H9 (cell line): ENCODE results near the gene KLF13. TPM values are rescaled to one million over a fixed set of nuclear protein-coding genes. Genes with fewer than 3 reads are reported as not detected.

Experiments
- DNase-seq: peaks from one replicate; pipeline ENCODE4 v3.0.0-alpha.2; 2017
- H2AFZ ChIP-seq: one replicate; pipeline ENCODE4 v1.6.1; 2013; ENCODE audit warnings: mild to moderate bottlenecking, low read length, control low read depth, moderate library complexity
- H2AK5ac ChIP-seq: 2 replicates; pipeline ENCODE4 v1.6.1; 2013; ENCODE audit warnings: low read length, control low read depth, mixed read lengths; ENCODE audit not compliant: insufficient read length
- H2BK120ac ChIP-seq: one replicate; pipeline ENCODE4 v1.6.1; 2013; ENCODE audit warnings: low read depth, mild to moderate bottlenecking, low read length, control low read depth, inconsistent platforms; ENCODE audit not compliant: poor library complexity, severe bottlenecking
- H2BK12ac ChIP-seq: 2 replicates; pipeline ENCODE4 v1.6.1; 2013; ENCODE audit warnings: low read length, control low read depth, mixed read lengths, low read depth; ENCODE audit not compliant: insufficient read length
- H2BK15ac ChIP-seq: 2 replicates; pipeline ENCODE4 v1.6.1; 2013; ENCODE audit warnings: low read depth, low read length, control low read depth
- H2BK20ac ChIP-seq: one replicate; pipeline ENCODE4 v1.6.1; 2013; ENCODE audit warnings: low read depth, mild to moderate bottlenecking, low read length, control low read depth, inconsistent platforms; ENCODE audit not compliant: poor library complexity, severe bottlenecking
- H2BK5ac ChIP-seq: 2 replicates; pipeline ENCODE4 v1.6.1; 2013; ENCODE audit warnings: low read length, control low read depth, mixed read lengths; ENCODE audit not compliant: insufficient read length
- H3K14ac ChIP-seq: 2 replicates; pipeline ENCODE4 v1.6.1; 2013; ENCODE audit warnings: low read length, control low read depth; ENCODE audit not compliant: insufficient read depth
- H3K18ac ChIP-seq: 2 replicates; pipeline ENCODE4 v1.6.1; 2013; ENCODE audit warnings: low read depth, mild to moderate bottlenecking, mixed read lengths, low read length, control low read depth; ENCODE audit not compliant: insufficient read length
- H3K23ac ChIP-seq: 2 replicates; pipeline ENCODE4 v1.6.1; 2013; ENCODE audit warnings: low read length, control low read depth, mixed read lengths, low read depth; ENCODE audit not compliant: insufficient read length
- H3K23me2 ChIP-seq: 2 replicates; pipeline ENCODE4 v1.6.1; 2013; ENCODE audit warnings: low read depth, mild to moderate bottlenecking, mixed read lengths, low read length, control low read depth; ENCODE audit not compliant: insufficient read length, poor library complexity, severe bottlenecking
- H3K27ac ChIP-seq: 2 replicates; pipeline ENCODE4 v1.5.1; 2013; ENCODE audit warnings: low read length, control low read depth, mixed read lengths, low read depth; ENCODE audit not compliant: insufficient read length
- H3K27me3 ChIP-seq: 2 replicates; pipeline ENCODE4 v1.6.1; 2013; ENCODE audit warnings: low read length, control low read depth, inconsistent platforms; ENCODE audit not compliant: insufficient read depth
- H3K4ac ChIP-seq: 2 replicates; pipeline ENCODE4 v1.6.1; 2013; ENCODE audit warnings: low read depth, mild to moderate bottlenecking, control low read depth, inconsistent platforms, low read length, moderate library complexity
- H3K4me1 ChIP-seq: 2 replicates; pipeline ENCODE4 v1.6.1; 2013; ENCODE audit warnings: low read length, control low read depth, inconsistent platforms; ENCODE audit not compliant: insufficient read depth
- H3K4me2 ChIP-seq: 2 replicates; pipeline ENCODE4 v1.6.1; 2013; ENCODE audit warnings: low read length, control low read depth, mixed read lengths; ENCODE audit not compliant: insufficient read length, insufficient read depth
- H3K56ac ChIP-seq: 2 replicates; pipeline ENCODE4 v1.6.1; 2013; ENCODE audit warnings: low read depth, mild to moderate bottlenecking, mixed read lengths, low read length, control low read depth; ENCODE audit not compliant: insufficient read length
- H3K79me1 ChIP-seq: 2 replicates; pipeline ENCODE4 v1.6.1; 2013; ENCODE audit warnings: low read depth, mild to moderate bottlenecking, moderate library complexity, low read length, control low read depth, inconsistent platforms; ENCODE audit not compliant: insufficient read depth, poor library complexity, severe bottlenecking
- H3K79me2 ChIP-seq: 2 replicates; pipeline ENCODE4 v1.6.1; 2013; ENCODE audit warnings: low read length, control low read depth, inconsistent platforms; ENCODE audit not compliant: insufficient read depth
- H3K9ac ChIP-seq: 2 replicates; pipeline ENCODE4 v1.6.1; 2013; ENCODE audit warnings: low read length, control low read depth, mixed read lengths; ENCODE audit not compliant: insufficient read length; ENCODE audit errors: extremely low read depth
- H3K9me3 ChIP-seq: one replicate; pipeline ENCODE4 v1.6.1; 2013; ENCODE audit warnings: low read depth, low read length, inconsistent platforms; ENCODE audit not compliant: control insufficient read depth
- H3T11ph ChIP-seq: one replicate; pipeline ENCODE4 v1.6.1; 2013; ENCODE audit warnings: mild to moderate bottlenecking, low read length, control low read depth, inconsistent platforms
- H4K20me1 ChIP-seq: one replicate; pipeline ENCODE4 v1.6.1; 2013; ENCODE audit not compliant: control insufficient read depth, insufficient read length, insufficient read depth
- H4K5ac ChIP-seq: 2 replicates; pipeline ENCODE4 v1.6.1; 2013; ENCODE audit warnings: low read depth, mild to moderate bottlenecking, mixed read lengths, low read length, control low read depth; ENCODE audit not compliant: insufficient read length
- H4K8ac ChIP-seq: replicated peaks from 2 replicates; pipeline ENCODE4 v1.6.1; 2013; ENCODE audit warnings: low read length, control low read depth, mixed read lengths, low read depth; ENCODE audit not compliant: insufficient read length
- H4K91ac ChIP-seq: 2 replicates; pipeline ENCODE4 v1.6.1; 2013; ENCODE audit warnings: low read depth, mild to moderate bottlenecking, moderate library complexity, mixed read lengths, low read length, control low read depth; ENCODE audit not compliant: insufficient read length
- H3K27ac Mint-ChIP-seq, 3 experiments: 2 replicates in 2 of 3; 3 replicates in 1 of 3; pipeline ENCODE4 v1.8.0; 2020 to 2021; ENCODE audit warnings: mixed read lengths in 3 of 3, mild to moderate bottlenecking in 1 of 3, moderate library complexity in 1 of 3
- H3K27me3 Mint-ChIP-seq: 2 replicates; pipeline ENCODE4 v1.8.0; 2021; ENCODE audit warnings: low read depth, mild to moderate bottlenecking, moderate library complexity, mixed read lengths
- H3K36me3 Mint-ChIP-seq, 3 experiments: 2 replicates in 2 of 3; 3 replicates in 1 of 3; pipeline ENCODE4 v1.8.0; 2020 to 2021; ENCODE audit warnings: low read depth in 3 of 3, mixed read lengths in 3 of 3; ENCODE audit not compliant: insufficient read depth in 1 of 3
- H3K4me1 Mint-ChIP-seq, 2 experiments: 2 replicates each; pipeline ENCODE4 v1.8.0; 2020; ENCODE audit warnings: mixed read lengths in 2 of 2
- H3K4me3 Mint-ChIP-seq, 2 experiments: 2 replicates in 1 of 2; 3 replicates in 1 of 2; pipeline ENCODE4 v1.8.0; 2020 to 2021; ENCODE audit warnings: mild to moderate bottlenecking in 2 of 2, mixed read lengths in 2 of 2, moderate library complexity in 1 of 2
- H3K9me3 Mint-ChIP-seq, 2 experiments: 2 replicates in 1 of 2; 3 replicates in 1 of 2; pipeline ENCODE4 v1.8.0; 2020; ENCODE audit warnings: mild to moderate bottlenecking in 2 of 2, mixed read lengths in 2 of 2, moderate library complexity in 1 of 2
- CTCF ChIP-seq: fragments of 200-600 bp; sonication (generic); conservative IDR thresholded peaks from 3 replicates; pipeline ENCODE4 v1.8.0; 2021; ENCODE audit warnings: antibody characterized with exemption, mild to moderate bottlenecking
- WGBS: extraction: QIAGEN DNeasy Blood & Tissue Kit; methylation state at CpG from one replicate; pipeline ENCODE4 v1.1.7; 2013; ENCODE audit warnings: missing lambda C conversion rate, low lambda C conversion rate, mixed read lengths; ENCODE audit not compliant: insufficient read length; ENCODE audit errors: extremely low coverage; 5-methylcytosine and 5-hydroxymethylcytosine counted together
- total RNA-seq: library from RNA; stranded (reverse); gene quantifications from 2 replicates; pipeline ENCODE4 v1.2.1, GENCODE V29; 2021

The KLF13 gene
- total RNA-seq, 1 experiment from 2014 or later: 33.4 TPM

- Histone ChIP-seq H3K4me1 (peaks cover 26% of the 10 kb centered on the region), H2BK120ac (no peak overlapping the region), H3K23me2 (peaks cover 2% of the 10 kb centered on the region), H3K9me3 (no peaks in the 10 kb centered on the region), H2BK12ac (no peak overlapping the region), H3K79me1 (no peaks in the 10 kb centered on the region), H2AK5ac (no peak overlapping the region), H3K56ac (no peak overlapping the region), H3K14ac (no peak overlapping the region; the same call in 1 of the 2 replicates), H4K20me1 (no peaks in the 10 kb centered on the region), H2BK20ac (no peak overlapping the region), H3K79me2 (peaks cover 4% of the 10 kb centered on the region; the same call in 1 of the 2 replicates), H3T11ph (no peak overlapping the region), H3K18ac (no peak overlapping the region), H3K23ac (no peak overlapping the region), H3K27me3 (no peaks in the 10 kb centered on the region; the same call in 1 of the 2 replicates), H4K5ac (no peak overlapping the region), H2BK5ac (no peak overlapping the region), H2AFZ (no peak overlapping the region), H3K27ac (no peak overlapping the region), H3K4me2 (no peak overlapping the region), H3K4ac (no peak overlapping the region), H3K9ac (no peak overlapping the region), H4K91ac (no peak overlapping the region), H4K8ac (no peak overlapping the region), H2BK15ac (no peak overlapping the region)
- Mint-ChIP-seq H3K9me3 (no peaks in the 10 kb centered on the region), H3K4me3 (no peak overlapping the region), H3K36me3 (peaks cover 0 to 7% (median 0%) of the 10 kb centered on the region in 3 experiments; a peak in 2 of 7 replicates), H3K27ac (peak overlapping the region in 2 of 3 experiments; percentile 74 to 76; a peak in 2 of 7 replicates), H3K4me1 (peaks cover 69 to 83% of the 10 kb centered on the region in 2 experiments), H3K27me3 (no peaks in the 10 kb centered on the region; the same call in 1 of the 2 replicates)
- 0 out of 3 replicates have a peak, but pooled peaks have one; percentile 20 for TF ChIP-seq CTCF
- no peak for DNase-seq
- WGBS: no CpG with 5 or more reads among the region's 6 CpGs
Measured at GRCh38 chr15:31361764-31362515, 35.3 kb downstream of the KLF13 start.
